ENCODE measurements around the gene HOXA9.

Gene HOXA9

GRCh38 chr7:27160546-27161213, 4.7 kb downstream of the HOXA9 start:
- peak; percentile 99 for TF ChIP-seq CTCF (IDR thresholded peaks at IDR 0.05)

- TF ChIP-seq CTCF (IDR thresholded peaks at IDR 0.05): no peak
These were observed 5.2 kb downstream of the HOXA9 start for GRCh38 chr7:27160145-27160545.

GRCh38 chr7:27159266-27160144, 5.8 kb downstream of the HOXA9 start:
- TF ChIP-seq CTCF (IDR thresholded peaks at IDR 0.05): no peak

- no peak for TF ChIP-seq CTCF (IDR thresholded peaks at IDR 0.05)
These were observed 6.7 kb downstream of the HOXA9 start for GRCh38 chr7:27158436-27159265.

- TF ChIP-seq CTCF (IDR thresholded peaks at IDR 0.05): no peak
These were observed 7.5 kb downstream of the HOXA9 start for GRCh38 chr7:27157702-27158431.

DNA sequence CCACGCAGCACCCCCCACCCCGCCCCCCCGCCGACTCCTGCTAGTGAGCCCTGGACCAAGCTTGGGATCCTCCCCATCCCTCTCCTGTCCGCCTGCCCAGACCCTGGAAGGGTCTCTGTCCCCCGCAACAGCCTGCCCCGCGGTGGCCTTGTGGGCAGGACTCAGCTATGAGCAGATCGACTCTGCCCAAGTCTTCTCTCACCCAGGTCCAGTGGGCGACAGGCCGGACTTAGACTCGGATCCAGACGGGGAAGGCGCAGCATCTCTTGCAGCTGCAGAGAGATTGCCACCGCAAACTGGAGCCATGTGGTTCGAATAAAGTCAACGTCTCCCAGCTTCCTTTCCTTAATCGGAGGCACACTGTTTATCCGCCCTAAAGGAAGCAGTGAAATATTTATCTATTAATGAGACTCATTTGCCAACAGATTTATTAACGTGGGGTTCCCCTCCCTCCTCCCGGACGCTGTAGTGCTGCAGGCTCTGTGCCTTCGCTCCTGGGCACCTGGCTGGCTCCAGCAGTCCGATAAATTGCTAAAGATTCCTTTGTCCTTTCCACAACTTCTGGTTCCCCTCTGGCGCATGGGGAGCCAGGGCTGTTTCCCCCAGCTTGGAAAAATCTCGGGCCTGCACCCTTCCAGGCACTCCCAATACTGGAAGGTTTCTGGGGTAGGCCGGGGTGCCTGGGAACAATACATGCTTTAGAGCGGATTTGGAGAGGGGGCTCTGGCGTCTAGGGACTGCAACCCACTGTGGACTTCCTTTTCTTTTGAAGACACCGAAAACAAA, 8.2 kb downstream of the HOXA9 start:
- TF ChIP-seq CTCF (IDR thresholded peaks at IDR 0.05): no peak
